HG03460 (cell line): ENCODE measurements around the gene GDPD5.

Source experiments
- ATAC-seq: cut with Tn5 transposase; IDR thresholded peaks from one replicate; pipeline ENCODE4 v1.9.1; 2021; ENCODE audit not compliant: unreplicated experiment

The GDPD5 gene

DNA sequence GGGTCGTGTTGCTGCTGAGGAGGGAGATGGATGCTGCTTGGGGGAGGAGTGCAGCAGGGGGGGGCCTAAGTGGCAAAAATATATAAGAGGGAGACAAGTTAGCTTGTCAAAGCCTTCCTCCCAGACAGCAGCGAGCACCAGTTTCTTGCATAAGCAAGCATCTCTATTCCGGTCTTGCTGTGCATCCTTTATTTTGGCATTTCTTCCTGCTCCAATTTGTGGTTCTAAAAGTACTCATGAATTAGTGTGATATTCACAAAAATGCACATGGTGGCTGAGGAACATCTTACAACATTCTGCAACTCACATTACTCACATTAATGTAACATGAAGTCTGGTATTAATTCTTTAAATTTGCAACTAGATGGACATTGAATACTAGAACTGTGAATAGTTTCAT, 32.1 kb downstream of the GDPD5 start:
- no peak for ATAC-seq

DNA sequence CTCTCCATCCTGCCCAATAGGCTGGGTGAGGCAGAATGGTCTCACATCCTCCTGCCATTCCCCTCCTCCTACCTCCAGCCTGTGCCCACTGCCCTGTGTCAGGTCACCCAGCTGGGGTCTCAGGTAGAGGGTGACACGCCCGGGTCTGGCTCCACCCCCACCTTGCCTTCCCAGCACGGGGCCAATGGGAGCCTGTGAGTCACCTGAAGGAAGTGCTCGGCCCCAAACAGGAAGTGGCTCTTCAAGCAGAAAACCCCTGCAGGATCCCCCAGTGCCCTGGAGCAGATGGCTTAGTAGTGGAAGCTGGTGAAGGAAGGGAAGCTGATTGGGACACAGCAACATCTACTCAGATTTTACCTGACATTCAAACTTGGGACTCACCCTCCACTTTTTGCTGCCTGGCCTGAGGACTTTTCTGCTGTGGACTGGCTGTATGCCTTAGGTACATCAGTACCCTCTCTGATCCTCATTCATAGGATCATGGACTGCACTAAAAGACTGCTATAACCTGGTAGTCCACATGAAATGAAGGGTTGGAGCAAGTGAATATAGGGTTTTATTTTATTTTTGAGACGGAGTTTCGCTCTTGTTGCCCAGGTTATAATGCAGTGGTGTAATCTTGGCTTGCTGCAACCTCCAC, 33.4 kb downstream of the GDPD5 start:
- ATAC-seq, result peak; percentile 83

DNA sequence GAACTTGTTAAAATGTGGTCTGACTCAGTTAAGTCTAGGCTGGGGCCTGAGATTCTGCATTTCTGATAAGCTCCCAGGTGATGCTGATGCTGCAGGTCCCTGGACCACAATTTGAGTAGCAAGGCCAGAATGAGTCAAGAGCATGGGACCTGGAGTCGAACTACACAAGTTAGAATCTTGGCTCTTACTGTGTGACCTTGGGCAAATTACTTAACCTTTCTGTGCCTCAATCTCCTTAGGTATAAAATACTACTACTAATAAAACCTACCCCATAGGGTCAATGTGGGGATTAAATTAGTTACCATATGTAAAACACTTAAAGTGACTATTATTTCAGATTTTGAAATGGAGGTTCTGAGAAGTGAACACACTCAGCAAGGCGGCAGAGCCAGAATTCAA, 34.3 kb downstream of the GDPD5 start:
- no peak for ATAC-seq

GRCh38 chr11:75490221-75491181, 35.2 kb downstream of the GDPD5 start:
- ATAC-seq, result no peak

- ATAC-seq, result no peak
Observed at GRCh38 chr11:75487365-75487764, 38.4 kb downstream of the GDPD5 start.

GRCh38 chr11:75485742-75486141, 40.0 kb downstream of the GDPD5 start:
- ATAC-seq, result no peak

DNA sequence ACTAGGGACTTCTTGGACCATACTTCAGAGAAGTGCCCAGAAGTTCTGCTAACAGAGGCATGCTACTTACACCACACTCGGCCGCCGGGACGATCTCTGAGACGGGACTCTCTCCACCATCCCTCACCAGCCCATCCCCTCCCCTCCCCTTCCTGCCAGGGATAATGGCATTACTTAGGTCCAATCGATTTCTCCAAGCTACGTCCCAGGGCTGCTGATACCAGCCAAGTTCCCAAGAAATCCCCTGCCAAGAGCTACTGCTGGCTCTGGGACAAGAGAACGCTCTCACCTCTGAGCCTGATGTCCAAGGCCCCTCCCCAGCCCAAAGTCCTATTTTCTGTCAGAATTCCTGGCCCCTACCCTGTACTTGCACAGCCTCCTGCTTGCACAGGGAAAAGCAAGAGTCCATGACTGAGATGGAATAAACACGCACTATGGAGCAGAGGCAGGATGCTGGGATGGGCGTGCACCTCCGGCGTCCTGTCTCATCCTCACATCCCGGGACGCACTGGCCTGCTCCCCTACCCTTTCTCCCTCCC, 42.7 kb downstream of the GDPD5 start:
- ATAC-seq, result no peak

GRCh38 chr11:75481922-75482606, 43.7 kb downstream of the GDPD5 start:
- no peak for ATAC-seq

- ATAC-seq, result no peak
Observed at GRCh38 chr11:75481223-75481921, 44.4 kb downstream of the GDPD5 start.

GRCh38 chr11:75480185-75481175, 45.3 kb downstream of the GDPD5 start:
- no peak for ATAC-seq

DNA sequence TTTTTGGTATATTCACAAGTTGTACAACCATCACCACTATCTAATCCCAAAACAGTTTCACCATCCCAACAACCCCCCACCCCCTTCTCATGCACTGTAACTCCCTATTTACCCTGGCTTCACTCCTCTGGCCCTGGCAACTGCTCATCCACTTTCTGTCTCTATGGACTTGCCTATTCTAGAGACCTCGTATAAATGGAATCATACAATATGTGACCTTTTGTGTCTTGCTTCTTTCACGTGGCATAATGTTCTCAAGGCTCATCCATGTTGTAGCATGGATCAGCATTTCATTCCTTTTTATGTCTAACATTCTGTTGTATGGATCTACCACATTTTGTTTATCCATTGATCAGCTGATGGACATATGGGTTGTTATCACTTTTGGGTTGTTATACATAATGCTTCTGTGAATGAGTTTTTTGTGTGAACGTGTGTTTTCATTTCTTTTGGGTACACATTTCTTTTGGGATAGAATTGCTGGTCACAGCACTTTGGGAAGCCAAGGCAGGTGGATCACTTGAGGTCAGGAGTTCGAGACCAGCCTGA, 46.1 kb downstream of the GDPD5 start:
- ATAC-seq, result no peak

DNA sequence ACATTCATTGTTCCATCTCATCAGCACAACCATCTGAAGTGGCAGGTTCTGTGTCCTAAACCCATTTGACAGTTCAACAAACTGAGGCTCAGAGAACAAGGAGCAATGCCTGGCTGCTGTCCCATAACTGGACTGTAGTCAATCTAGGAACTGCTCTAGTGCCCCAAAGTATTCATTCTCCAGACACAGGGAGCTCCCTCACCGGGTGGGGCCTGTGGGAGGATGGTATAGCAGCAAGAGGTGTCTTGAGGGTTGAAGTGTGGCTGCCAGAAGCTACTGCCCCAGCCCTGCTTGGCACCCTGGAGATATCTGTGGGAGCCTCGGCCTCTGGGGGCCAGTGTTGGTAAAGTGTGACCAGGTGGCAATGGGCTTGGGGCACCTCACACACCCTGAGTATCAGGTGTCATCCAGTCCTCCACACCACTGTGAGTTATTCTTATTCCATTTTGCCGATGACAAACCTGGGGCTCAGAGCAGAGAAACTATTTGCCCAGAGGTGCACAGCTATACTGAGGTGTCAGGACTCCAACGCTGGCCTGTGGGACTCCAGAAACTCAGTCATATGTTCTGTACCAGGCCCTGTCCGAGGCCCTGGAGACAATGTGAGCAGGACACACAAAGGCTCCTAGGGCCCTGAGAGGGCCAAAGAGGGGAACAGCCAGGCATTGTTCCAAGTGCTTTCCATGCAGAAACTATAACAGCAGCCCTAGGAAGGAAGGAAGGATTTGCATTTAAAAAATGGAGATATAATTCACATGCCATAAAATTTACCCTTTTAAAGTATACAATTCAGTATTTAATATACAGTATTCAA, 46.8 kb downstream of the GDPD5 start:
- no peak for ATAC-seq

GRCh38 chr11:75477614-75477935, 48.2 kb downstream of the GDPD5 start:
- no peak for ATAC-seq

DNA sequence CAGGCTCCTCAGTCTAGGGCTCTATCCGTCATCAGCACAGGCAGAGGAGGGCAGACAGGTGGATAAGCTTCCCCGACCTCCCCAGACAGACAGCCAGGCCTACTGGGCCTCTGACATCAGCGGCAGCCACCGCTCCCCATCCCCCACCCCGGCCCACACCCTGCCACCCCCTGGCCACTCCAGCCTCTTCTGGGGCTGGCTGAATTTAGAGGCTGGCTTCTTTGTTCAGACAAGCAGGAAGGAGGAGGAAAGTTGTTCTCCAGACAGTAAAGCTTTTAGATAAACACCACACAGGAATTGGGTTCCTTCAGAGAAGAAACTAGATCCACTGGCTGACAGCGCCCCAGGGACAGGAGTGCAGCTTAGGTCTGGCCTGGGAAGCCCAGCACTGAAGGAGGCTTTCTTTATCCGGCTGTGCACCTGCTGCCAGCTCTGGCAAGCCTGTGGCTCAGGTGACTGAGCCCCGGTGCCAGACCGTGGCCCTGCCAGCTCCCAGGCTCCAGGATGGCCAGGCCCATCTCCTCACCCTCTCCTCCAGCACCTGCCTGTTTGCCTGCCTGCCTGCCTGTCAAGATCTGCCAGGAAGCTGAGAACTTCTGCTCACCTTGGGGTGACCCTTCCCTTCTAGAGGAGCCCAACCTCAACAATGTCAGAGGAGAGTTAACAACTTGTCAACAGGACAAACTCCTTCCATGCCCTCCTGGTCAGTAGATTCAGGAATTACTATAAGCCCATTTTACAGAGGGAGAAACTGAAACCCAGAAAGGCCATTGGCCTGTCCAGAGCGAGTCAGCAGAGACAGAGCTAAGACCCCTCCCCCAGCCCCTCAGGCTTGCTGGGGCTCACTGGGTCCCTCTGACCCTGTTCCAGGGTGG, 48.8 kb downstream of the GDPD5 start:
- ATAC-seq, result no peak

DNA sequence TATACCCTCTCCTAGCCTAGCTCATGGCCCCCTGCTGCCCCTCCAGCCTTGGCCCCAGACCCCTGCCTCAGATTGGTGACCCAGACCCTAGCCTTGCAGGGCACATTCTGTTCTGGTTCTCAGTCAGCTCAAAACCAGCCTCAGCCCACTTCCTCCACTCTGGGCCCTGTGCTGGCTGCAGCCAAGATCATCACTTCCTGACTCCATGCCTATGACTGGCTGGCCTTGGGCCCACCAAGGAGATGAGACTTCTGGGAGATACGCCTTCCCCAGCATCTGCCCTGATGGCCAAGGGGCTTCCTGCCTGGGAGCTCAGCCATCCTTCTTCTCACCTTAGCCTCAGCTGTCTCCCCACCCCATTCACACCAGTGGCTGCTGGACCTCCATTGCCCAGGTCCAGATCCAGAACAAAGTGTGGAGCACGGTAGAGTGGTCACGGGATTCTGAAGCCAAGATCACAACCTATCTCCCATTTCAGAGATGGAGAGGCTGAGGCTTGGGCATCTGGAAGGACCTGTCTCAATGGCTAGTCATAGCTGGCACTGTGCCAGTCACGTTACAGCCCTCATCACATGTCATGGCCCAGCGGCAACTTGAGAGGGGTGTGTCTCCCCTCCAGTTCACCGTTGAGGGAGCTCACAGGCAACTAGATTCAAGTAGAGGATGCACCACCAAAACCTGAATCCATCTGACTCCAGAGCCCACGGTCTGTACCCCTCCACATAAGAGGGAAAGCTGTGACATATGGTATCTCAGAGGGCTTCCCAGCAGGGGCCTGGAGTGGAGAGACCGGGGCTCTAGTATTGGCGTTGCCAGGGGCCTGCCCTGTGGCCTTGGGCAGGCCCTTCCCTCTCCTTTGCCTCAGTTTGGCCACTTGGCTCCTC, 49.7 kb downstream of the GDPD5 start:
- ATAC-seq, result no peak

- no peak for ATAC-seq
Observed at GRCh38 chr11:75474878-75475766, 50.6 kb downstream of the GDPD5 start.
